Body of pancreas (tissue), 4 donors: Measurements from ENCODE around the gene UNC45B.
"Not testable (repeated sequence)": the region's sequence is repeated elsewhere in the genome, so short reads cannot be mapped to it uniquely, and the experiment has no call there.

Source experiments
- POLR2A ChIP-seq, 3 donors: fragments of 450-650 bp; IDR thresholded peaks; one replicate each; pipeline ENCODE4 v1.6.1; 2016; ENCODE audit warnings: antibody characterized with exemption in 3 of 3, mild to moderate bottlenecking in 2 of 3
- TF ChIP-seq, protein P1 (sequence below), 7 experiments: fragments of 450-650 bp in 4 of 7; fragments of 200-600 bp in 3 of 7; sonication (generic) in 3 of 7; IDR thresholded peaks; one replicate each; pipeline ENCODE4 v1.5.1; 2016 to 2019; ENCODE audit warnings: antibody characterized with exemption in 7 of 7

DNA sequence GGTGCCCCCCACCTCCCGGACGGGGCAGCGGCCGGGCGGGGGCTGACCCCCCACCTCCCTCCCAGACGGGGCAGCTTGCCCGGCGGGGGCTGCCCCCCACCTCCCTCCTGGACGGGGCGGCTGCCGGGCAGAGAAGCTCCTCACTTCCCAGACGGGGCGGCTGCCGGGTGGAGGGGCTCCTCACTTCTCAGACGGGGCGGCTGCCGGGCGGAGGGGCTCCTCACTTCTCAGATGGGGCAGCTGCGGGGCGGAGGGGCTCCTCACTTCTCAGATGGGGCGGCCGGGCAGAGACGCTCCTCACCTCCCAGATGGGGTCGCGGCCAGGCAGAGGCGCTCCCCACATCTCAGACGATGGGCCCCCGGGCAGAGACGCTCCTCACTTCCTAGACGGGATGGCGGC is 47.4 kb downstream of the UNC45B start:
- not testable (repeated sequence) for TF ChIP-seq POLR2A (IDR thresholded peaks at IDR 0.05)
- TF ChIP-seq, protein P1, sequence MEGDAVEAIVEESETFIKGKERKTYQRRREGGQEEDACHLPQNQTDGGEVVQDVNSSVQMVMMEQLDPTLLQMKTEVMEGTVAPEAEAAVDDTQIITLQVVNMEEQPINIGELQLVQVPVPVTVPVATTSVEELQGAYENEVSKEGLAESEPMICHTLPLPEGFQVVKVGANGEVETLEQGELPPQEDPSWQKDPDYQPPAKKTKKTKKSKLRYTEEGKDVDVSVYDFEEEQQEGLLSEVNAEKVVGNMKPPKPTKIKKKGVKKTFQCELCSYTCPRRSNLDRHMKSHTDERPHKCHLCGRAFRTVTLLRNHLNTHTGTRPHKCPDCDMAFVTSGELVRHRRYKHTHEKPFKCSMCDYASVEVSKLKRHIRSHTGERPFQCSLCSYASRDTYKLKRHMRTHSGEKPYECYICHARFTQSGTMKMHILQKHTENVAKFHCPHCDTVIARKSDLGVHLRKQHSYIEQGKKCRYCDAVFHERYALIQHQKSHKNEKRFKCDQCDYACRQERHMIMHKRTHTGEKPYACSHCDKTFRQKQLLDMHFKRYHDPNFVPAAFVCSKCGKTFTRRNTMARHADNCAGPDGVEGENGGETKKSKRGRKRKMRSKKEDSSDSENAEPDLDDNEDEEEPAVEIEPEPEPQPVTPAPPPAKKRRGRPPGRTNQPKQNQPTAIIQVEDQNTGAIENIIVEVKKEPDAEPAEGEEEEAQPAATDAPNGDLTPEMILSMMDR (IDR thresholded peaks at IDR 0.05): not testable (repeated sequence)
